ENCODE data around the gene RBFOX2. TPM values are rescaled to one million over a fixed set of nuclear protein-coding genes. Genes with fewer than 3 reads are reported as not detected.

The RBFOX2 gene
- total RNA-seq, 1 experiment from 2014 or later: 116 TPM

DNA sequence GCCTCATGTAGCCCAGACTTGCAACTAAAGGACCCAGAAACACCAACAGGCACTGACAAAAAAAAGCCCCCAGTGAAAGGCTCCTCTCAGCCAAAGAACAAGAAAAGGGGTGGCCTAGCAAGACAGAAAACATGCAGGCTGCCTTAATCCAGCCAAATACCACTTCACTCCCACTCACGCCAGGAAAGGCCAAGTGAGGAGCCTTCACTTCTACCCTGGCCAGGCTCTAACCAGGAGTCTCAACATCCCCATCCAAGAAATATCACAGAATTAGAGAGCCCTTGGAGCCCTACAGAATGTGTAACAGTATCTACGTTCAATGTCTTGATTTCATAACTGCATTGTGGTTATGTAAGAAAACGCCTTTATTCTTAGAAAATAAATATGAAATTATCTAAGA, 162.0 kb downstream of the RBFOX2 start:
- no peak for DNase-seq (ENCODE audit: low read depth)

- peak; percentile 11 for DNase-seq (ENCODE audit: low read depth)
Measured at GRCh38 chr22:35864545-35865165, 164.0 kb downstream of the RBFOX2 start.

- DNase-seq (ENCODE audit: low read depth): peak; percentile 36
Measured at GRCh38 chr22:35863432-35863831, 165.2 kb downstream of the RBFOX2 start.

- DNase-seq (ENCODE audit: low read depth): no peak
Measured at GRCh38 chr22:35862697-35863096, 165.9 kb downstream of the RBFOX2 start.

- DNase-seq (ENCODE audit: low read depth): no peak
Measured at GRCh38 chr22:35861451-35861850, 167.2 kb downstream of the RBFOX2 start.

DNA sequence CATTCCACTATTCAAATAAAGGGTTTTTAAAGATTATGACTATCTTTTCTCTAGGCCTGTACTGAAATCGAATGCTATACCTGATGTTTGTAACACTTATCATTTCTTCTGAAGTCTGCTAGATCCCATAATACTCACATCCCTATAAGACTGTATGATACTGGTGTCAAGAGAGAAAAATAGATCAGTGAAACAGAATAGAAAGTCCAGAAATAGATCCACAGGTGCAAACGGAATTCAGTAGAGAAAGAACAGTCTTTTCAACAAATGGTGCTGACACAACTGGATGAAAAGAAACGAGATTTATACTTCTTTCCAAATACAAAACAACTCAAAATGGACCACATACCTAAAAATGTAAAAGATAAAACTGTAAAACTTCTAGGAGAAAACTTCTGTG, 167.8 kb downstream of the RBFOX2 start:
- no peak for DNase-seq (ENCODE audit: low read depth)

- DNase-seq (ENCODE audit: low read depth): no peak
Measured at GRCh38 chr22:35860087-35860733, 168.4 kb downstream of the RBFOX2 start.

GRCh38 chr22:35854334-35854733, 174.3 kb downstream of the RBFOX2 start:
- DNase-seq (ENCODE audit: low read depth): no peak

DNA sequence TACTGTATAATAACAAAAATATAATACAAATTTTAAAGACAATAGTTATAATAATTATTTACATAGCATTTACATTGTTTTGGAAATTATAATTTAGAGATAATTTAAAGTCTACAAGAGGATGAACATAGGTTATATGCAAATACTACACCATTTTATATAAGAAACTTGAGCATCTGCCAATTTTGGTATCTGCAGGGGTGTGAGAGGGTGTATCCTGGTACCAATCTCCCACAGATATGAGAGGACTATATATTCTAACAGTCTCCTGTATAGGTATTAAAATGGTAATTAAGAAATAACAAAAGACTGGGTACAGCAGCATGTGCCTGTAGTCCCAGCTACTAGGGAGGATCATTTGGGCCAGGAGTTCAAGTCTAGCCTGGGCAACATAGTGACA, 176.5 kb downstream of the RBFOX2 start:
- no peak for DNase-seq (ENCODE audit: low read depth)

DNA sequence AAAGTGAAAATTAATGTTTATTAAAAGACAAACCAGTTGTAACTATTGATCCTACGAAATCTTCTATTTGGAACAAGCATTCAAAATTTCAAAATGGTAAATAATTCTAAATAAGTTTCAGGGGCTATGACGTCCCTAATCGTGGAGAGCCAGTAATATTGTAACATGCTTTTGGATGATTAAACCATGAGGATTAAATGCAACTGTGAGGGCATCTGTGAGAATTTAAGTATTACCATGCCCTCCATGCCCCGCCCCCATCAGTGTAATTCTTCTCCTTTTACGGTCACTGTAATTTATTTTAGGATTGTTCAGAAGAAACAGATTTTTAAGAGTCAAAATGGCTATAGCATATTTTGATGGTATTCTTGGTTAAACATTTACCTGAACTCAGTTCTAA, 177.8 kb downstream of the RBFOX2 start:
- peak; percentile 57 for DNase-seq (ENCODE audit: low read depth)

- DNase-seq (ENCODE audit: low read depth): no peak
Measured at GRCh38 chr22:35846804-35847203, 181.8 kb downstream of the RBFOX2 start.

- no peak for DNase-seq (ENCODE audit: low read depth)
Measured at GRCh38 chr22:35844886-35845285, 183.7 kb downstream of the RBFOX2 start.

DNA sequence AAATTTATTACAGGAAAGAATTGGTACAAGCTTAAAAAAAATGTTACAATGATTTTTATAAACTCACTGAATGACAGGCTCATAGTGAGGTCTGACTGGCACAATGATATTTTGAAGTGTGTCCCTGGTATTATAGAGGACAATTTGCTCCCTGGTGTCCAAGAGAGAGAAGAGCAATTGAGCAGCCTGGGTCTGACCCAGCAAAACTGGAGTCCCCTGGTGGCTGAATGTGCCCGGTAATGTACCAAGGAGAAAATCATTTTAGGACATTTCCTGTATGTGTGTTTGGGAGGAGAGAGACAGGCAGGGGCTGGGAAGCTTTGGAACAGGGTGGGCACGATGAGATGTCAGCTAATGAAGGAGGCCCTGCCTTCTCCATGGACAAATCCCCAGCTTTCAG, 185.7 kb downstream of the RBFOX2 start:
- DNase-seq (ENCODE audit: low read depth): peak; percentile 69

DNA sequence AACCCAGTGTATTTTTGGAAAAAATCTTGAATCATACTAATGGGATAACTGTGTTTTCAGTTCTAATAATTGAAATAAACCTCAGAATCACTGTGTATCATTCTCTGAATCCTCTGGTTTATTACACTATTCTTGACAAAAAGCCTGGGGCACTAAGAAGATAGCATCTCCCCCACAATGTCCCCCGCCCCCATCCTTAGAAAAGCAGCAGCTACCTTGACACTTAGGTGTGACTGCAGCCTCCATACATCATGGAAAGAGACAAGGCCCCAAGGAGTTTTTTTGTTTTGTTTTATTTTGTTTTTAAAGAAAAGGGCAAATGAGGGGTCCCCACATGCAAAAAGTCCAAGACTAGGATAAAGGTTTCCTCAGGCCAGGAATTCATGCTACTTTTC, 186.1 kb downstream of the RBFOX2 start:
- no peak for DNase-seq (ENCODE audit: low read depth)

DNA sequence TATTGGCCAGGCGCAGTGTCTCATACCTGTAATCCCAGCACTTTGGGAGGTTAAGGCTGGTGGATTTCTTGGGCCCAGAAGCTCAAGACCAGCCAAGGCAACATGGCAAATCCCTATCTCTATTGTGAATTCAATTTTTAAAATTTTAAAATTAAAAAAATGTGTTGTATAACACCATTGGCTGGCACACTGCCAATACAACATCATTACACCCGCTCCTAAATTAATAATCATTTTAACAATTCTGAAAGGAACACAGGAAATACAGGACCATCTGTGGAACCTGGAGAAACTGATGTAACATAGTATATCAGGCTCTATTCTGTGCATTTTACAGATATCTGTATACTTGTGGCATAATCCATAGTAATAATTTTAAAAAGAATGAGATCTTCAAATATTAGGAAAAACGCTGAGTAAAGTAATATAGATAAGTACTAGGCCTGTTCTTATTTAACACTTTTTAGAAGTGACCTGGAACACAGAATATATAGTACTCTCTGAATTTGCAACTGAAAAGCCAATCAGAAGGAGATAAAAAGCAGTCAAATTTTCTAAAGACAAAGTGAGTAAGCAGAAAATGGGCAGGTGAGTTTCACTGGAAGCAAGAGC, 186.6 kb downstream of the RBFOX2 start:
- DNase-seq (ENCODE audit: low read depth): no peak

DNA sequence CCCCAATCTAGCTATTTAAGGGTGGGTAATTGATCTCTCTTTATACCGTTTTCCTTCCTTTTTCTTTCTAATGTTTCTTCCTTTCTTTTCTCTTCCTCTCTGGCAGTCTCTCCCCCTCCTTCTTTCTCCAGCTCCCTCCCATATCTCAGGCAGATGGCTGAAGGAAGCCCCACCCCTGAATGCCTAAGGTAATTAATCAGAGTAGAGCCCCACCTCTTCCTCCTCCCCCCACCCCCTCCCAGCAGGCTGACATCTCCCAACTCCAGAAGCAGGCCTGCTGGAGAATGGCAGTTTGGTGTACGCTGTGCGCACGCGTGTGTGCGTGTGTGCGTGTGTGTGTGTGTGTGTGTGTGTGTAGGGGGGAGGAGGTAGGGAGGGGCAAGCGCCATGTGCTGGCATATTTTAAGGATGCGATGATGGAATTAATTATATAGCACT, 188.3 kb downstream of the RBFOX2 start:
- peak; percentile 98 for DNase-seq (ENCODE audit: low read depth)

DNA sequence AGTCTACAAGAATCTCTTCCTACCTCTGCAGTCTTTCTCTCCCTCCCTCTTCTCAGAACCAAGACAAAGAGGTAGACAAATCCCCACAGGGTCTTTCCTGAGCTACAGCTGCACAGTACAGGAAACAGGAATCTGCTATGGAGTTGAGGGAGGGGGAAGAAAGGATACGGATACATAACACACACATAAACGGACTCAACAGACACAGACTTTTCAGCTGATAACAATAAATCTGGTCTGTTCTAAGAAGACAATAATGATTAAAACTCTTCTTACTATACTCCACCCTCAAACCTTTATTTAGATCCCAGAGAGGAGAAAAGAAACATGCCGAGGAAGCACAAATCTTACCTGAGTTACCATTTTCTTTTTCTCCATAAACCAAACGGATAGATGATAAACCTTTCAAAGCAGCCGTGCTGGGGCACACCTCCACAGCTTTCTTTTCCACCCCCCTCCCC, 188.8 kb downstream of the RBFOX2 start:
- peak; percentile 31 for DNase-seq (ENCODE audit: low read depth)

DNA sequence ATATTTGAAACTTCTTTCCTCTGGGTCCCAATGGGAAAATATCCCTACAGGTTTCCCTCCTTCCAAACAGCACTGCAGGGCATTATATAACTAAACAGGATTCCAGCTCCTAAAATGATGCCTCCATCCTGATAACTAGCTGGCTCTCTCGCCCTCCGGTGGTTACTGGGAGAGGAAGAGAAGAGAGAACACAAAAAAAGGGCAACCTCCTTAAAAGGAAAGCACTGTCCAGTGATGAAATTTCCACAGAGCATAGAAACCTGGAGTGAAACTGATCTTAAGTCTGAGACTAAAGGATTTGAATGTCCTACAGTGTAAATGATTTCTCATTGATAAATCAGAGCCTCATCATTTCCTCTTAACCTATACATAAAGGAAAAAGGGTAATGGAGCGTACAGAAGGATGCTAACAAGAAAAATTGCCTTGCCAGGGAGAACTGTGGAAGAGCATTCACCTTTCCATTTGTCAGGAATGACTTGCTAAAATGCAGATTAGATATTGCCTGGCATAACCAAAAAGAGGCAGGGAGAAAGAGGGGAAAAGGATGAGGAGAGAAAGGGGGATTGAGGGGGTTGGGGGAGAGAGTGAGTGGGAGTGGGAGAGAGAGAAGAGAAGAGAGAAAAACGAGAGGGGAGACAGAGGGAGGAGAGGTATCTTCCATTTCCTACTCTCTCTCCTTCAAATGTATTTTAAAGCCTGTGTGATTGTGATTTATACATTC, 189.6 kb downstream of the RBFOX2 start:
- peak; percentile 82 for DNase-seq (ENCODE audit: low read depth)

DNA sequence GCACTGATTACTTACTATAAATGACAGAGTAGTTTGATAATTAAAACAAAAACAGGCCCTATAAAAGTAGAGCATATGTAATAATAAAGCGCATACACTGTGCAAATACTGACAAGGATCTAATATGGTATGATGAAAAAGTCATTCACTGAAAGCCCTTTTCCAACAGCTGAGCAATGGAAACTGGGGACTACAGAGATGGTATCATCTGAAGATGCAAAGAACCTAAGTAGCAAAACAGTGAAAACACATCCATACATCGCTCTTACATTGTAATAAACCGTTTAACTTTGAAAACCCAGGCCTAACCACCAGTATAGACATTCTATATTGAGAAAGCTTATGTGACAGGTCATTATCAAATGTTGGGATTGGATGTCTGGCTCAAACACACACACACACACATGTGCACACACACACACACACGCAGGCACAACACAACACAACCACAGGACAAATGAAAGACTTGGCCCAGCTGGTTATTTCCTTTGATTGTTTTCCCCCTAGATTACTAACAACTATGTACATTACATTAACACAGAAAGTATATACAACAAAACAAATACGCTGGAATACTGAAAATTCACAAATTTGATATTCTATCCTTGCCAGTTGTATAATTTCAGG, 191.4 kb downstream of the RBFOX2 start:
- DNase-seq (ENCODE audit: low read depth): no peak

DNA sequence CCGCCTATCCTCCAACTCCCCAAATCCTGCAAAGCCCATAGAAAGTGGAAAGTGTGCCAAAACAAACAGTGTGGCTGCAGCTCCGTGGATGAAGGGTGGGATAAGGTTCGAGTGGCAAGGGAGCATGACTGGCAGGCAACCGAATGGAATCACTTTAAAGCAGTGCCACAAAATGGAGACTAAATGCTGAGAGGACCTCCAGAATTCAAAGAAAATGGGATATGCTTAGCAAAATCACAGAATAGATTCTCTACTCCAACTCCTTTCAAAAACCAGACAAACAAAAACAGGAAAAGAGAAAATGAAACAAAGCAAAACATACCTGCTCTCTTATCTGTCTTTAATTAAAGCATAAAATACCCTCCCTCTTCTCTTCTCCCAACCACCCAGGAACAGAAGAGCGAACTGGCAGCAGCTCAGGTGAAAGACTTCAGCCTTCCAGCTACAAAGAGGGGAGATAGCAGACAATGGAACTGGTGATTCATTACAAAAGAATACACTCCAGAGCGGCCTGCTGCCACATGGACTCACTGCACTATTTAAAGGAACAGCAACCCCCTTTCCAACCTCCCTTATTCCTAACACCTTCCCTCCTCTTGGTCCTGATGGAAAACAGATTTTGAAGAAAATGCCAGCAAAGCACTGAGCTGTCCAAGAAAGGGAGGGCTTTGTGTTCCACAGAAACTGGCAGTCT, 192.5 kb downstream of the RBFOX2 start:
- peak; percentile 92 for DNase-seq (ENCODE audit: low read depth)

All from LHCN-M2 (cell line).